ENCODE data around the gene C3orf70.
A peak's percentile ranks its signal among the peaks of the same experiment; 100 is the strongest.

C3orf70 gene

GRCh38 chr3:185152410-185153170, at the start of gene C3orf70:
Gene C3orf70, minus strand, starts transcription at chr3:185153060. Its CDS starts 237 bp downstream, at chr3:185152823.
- peak; percentile 39 for DNase-seq (ENCODE audit: low read depth)

- peak; percentile 83 for DNase-seq (ENCODE audit: low read depth)
Measured at GRCh38 chr3:185200639-185201038, 47.8 kb upstream of the C3orf70 start.

- no peak for DNase-seq (ENCODE audit: low read depth)
Measured at GRCh38 chr3:185199671-185200070, 46.8 kb upstream of the C3orf70 start.

GRCh38 chr3:185199206-185199605, 46.3 kb upstream of the C3orf70 start:
- peak; percentile 9 for DNase-seq (ENCODE audit: low read depth)

GRCh38 chr3:185197068-185197467, 44.2 kb upstream of the C3orf70 start:
- DNase-seq (ENCODE audit: low read depth) = no peak

GRCh38 chr3:185195652-185196051, 42.8 kb upstream of the C3orf70 start:
- DNase-seq (ENCODE audit: low read depth) = no peak

GRCh38 chr3:185188816-185189215, 36.0 kb upstream of the C3orf70 start:
- DNase-seq (ENCODE audit: low read depth) = no peak

GRCh38 chr3:185187391-185187790, 34.5 kb upstream of the C3orf70 start:
- DNase-seq (ENCODE audit: low read depth) = no peak

- DNase-seq (ENCODE audit: low read depth) = peak; percentile 34
Measured at GRCh38 chr3:185176750-185177359, 24.0 kb upstream of the C3orf70 start.

- peak; percentile 55 for DNase-seq (ENCODE audit: low read depth)
Measured at GRCh38 chr3:185175370-185175987, 22.6 kb upstream of the C3orf70 start.

- DNase-seq (ENCODE audit: low read depth) = no peak
Measured at GRCh38 chr3:185172086-185173049, 19.5 kb upstream of the C3orf70 start.

- no peak for DNase-seq (ENCODE audit: low read depth)
Measured at GRCh38 chr3:185164428-185165217, 11.8 kb upstream of the C3orf70 start.

GRCh38 chr3:185162634-185163033, 9.8 kb upstream of the C3orf70 start:
- no peak for DNase-seq (ENCODE audit: low read depth)

GRCh38 chr3:185161761-185162160, 8.9 kb upstream of the C3orf70 start:
- no peak for DNase-seq (ENCODE audit: low read depth)

GRCh38 chr3:185157347-185157746, 4.5 kb upstream of the C3orf70 start:
- no peak for DNase-seq (ENCODE audit: low read depth)

GRCh38 chr3:185155678-185156077, 2.8 kb upstream of the C3orf70 start:
- no peak for DNase-seq (ENCODE audit: low read depth)

GRCh38 chr3:185153861-185154629, 1.2 kb upstream of the C3orf70 start:
- DNase-seq (ENCODE audit: low read depth) = no peak

- no peak for DNase-seq (ENCODE audit: low read depth)
Measured at GRCh38 chr3:185153171-185153771, 411 bp upstream of the C3orf70 start.

- no peak for DNase-seq (ENCODE audit: low read depth)
Measured at GRCh38 chr3:185151964-185152409, 873 bp downstream of the C3orf70 start.

Data from iris pigment epithelial cell (primary cell).